OCI-LY1 (cell line): ENCODE measurements around the gene USH1C.

Experiments used
- H2AFZ ChIP-seq: fragments of 200-600 bp; sonication (generic), shearing (Covaris generic); 2 replicates; pipeline ENCODE4 v1.6.0; 2014; ENCODE audit warnings: antibody characterized with exemption, mild to moderate bottlenecking, low read length
- H3F3A ChIP-seq: fragments of 200-600 bp; sonication (generic), shearing (Covaris generic); 2 replicates; pipeline ENCODE4 v1.6.0; 2014; ENCODE audit warnings: mild to moderate bottlenecking, antibody characterized with exemption, low read length, moderate library complexity; ENCODE audit not compliant: insufficient read depth
- H3K27ac ChIP-seq: fragments of 200-600 bp; sonication (generic); 2 replicates; pipeline ENCODE4 v1.5.1; 2014; ENCODE audit warnings: low read length, mixed run types, mild to moderate bottlenecking, low read depth; ENCODE audit not compliant: poor library complexity, severe bottlenecking
- H3K27me3 ChIP-seq: fragments of 200-600 bp; sonication (generic); 2 replicates; pipeline ENCODE4 v1.6.0; 2014; ENCODE audit warnings: antibody characterized with exemption, mild to moderate bottlenecking, low read length, moderate library complexity; ENCODE audit not compliant: insufficient read depth
- H3K36me3 ChIP-seq: fragments of 200-600 bp; sonication (generic); 2 replicates; pipeline ENCODE4 v1.6.1; 2014; ENCODE audit warnings: mild to moderate bottlenecking, antibody characterized with exemption, low read length, moderate library complexity, mixed read lengths; ENCODE audit not compliant: insufficient read depth
- H3K4me1 ChIP-seq: fragments of 200-600 bp; sonication (generic); 2 replicates; pipeline ENCODE4 v1.5.1; 2014; ENCODE audit warnings: mild to moderate bottlenecking, low read length, moderate library complexity; ENCODE audit not compliant: insufficient read depth, severe bottlenecking
- H3K4me2 ChIP-seq: fragments of 200-600 bp; sonication (generic), shearing (Covaris generic); 2 replicates; pipeline ENCODE4 v1.6.1; 2014; ENCODE audit warnings: low read length
- H3K4me3 ChIP-seq: fragments of 200-600 bp; sonication (generic); 2 replicates; pipeline ENCODE4 v1.5.1; 2014; ENCODE audit warnings: low read length, low read depth, mild to moderate bottlenecking, mixed read lengths; ENCODE audit not compliant: poor library complexity, severe bottlenecking
- H3K79me2 ChIP-seq: fragments of 200-600 bp; shearing (Covaris generic); 2 replicates; pipeline ENCODE4 v1.6.1; 2016; ENCODE audit warnings: mixed run types, low read length, mixed read lengths; ENCODE audit not compliant: insufficient read depth
- H3K9ac ChIP-seq: fragments of 200-600 bp; sonication (generic), shearing (Covaris generic); 2 replicates; pipeline ENCODE4 v1.6.1; 2014; ENCODE audit warnings: mild to moderate bottlenecking, low read length, mixed read lengths
- H3K9me2 ChIP-seq: fragments of 200-600 bp; sonication (generic), shearing (Covaris generic); 2 replicates; pipeline ENCODE4 v1.6.1; 2014; ENCODE audit warnings: low read depth, mild to moderate bottlenecking, low read length, mixed read lengths
- H3K9me3 ChIP-seq: fragments of 200-600 bp; shearing (Covaris generic); 2 replicates; pipeline ENCODE4 v1.6.1; 2014; ENCODE audit warnings: low read length, mixed read lengths
- H4K20me1 ChIP-seq: fragments of 200-600 bp; sonication (generic), shearing (Covaris generic); 2 replicates; pipeline ENCODE4 v1.6.0; 2016; ENCODE audit warnings: mild to moderate bottlenecking, low read length; ENCODE audit not compliant: insufficient read depth
- CTCF ChIP-seq: fragments of 200-600 bp; sonication (generic), shearing (Covaris generic); IDR thresholded peaks from 2 replicates; pipeline ENCODE4 v1.5.1; 2017; ENCODE audit warnings: mild to moderate bottlenecking, antibody characterized with exemption, low read length, moderate library complexity, mixed read lengths
- EZH2 ChIP-seq: fragments of 200-600 bp; sonication (generic), shearing (Covaris generic); IDR thresholded peaks from 2 replicates; pipeline ENCODE4 v1.8.0; 2017; ENCODE audit warnings: borderline replicate concordance, mixed run types, mild to moderate bottlenecking, antibody characterized with exemption, low read length, moderate library complexity, mixed read lengths

Gene USH1C

DNA sequence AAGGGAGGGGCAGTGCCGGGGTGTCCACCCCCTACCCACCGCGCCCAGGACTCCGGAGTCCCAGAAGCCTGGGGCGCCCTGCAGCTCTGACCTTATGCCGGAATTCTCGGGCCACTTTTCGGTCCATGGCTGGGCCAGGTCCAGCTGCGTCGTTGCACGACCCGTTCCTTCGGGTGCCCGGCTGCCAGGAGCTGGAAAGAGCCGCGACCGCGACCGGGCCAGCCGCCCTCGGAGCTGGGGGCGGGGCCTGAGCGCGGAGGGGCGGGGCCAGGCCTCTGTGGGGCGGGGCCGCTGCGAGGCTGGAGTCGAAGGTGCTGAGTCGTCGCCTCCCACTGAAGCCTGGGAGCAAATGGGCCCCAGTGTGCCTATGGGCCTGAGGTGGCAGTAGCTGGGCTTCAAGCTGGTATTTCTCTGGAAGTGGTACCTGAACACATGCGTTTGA, at the start of gene USH1C:
Gene USH1C, minus strand, starts transcription at position 236 of the 442 bp plus-strand sequence. Its CDS starts 109 bp downstream, at position 127.
- Histone ChIP-seq H3K4me3 (no peak within 1 kb of the TSS), H3K9ac (no peak within 1 kb of the TSS), H2AFZ (no peak within 1 kb of the TSS), H3K4me1 (no peaks in the 10 kb centered on the region), H3K9me2 (no peaks in the 10 kb centered on the region), H3K79me2 (no peaks in the 10 kb centered on the region), H4K20me1 (no peaks in the 10 kb centered on the region), H3K9me3 (no peaks in the 10 kb centered on the region), H3K36me3 (no peaks in the 10 kb centered on the region), H3K27me3 (no peaks in the 10 kb centered on the region), H3K27ac (no peak within 1 kb of the TSS), H3F3A (no peaks in the 10 kb centered on the region), H3K4me2 (no peak within 1 kb of the TSS)
- TF ChIP-seq CTCF (no peak), EZH2 (no peak)

DNA sequence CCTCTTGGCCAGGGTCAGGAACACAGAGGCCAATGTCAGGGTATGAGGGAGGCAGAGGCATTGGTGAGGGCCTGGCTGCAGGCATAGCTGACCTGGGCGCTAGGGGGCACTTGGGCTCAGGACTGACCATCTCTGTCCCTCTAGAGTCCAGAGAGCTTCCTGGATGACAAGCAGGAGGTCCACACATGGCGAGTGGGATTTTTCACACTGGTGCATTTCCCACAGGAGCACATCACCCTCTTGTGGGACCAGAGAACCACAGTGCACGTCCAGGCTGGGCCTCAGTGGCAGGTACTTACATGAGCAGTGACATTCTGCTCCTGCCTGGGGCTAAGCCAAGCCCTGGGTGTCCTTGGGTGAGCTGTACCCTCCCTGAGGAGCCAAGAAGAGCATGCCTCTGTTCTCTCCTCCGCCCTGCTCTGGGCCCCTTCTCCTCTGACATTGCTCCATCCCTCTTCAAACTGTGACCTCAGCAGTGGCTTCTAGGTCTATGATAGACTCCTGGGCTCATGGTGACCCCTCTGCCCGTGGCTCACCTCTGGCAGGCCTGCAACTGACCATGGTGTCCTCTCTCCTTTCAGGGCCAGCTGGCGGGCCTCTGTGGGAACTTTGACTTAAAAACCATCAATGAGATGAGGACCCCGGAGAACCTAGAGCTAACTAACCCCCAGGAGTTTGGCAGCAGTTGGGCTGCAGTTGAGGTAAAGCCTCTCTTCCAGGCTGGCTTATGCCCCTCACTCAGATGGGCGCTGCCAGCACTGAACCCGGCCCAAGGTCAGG, 49.4 kb upstream of the USH1C start:
- Histone ChIP-seq H4K20me1 (no peaks in the 10 kb centered on the region), H3K36me3 (no peaks in the 10 kb centered on the region), H3K4me2 (no peak overlapping the region), H3K27me3 (no peaks in the 10 kb centered on the region; the same call in 1 of the 2 replicates), H3K27ac (no peak overlapping the region), H3K4me3 (no peak overlapping the region), H2AFZ (no peak overlapping the region), H3K9ac (no peak overlapping the region), H3K9me3 (no peaks in the 10 kb centered on the region), H3K79me2 (no peaks in the 10 kb centered on the region), H3F3A (no peaks in the 10 kb centered on the region), H3K4me1 (no peaks in the 10 kb centered on the region), H3K9me2 (no peaks in the 10 kb centered on the region)
- no peak for TF ChIP-seq EZH2
- TF ChIP-seq CTCF: no peak; the same call in 1 of the 2 replicates

- Histone ChIP-seq H3K27ac (no peak overlapping the region), H3K4me3 (no peak overlapping the region), H4K20me1 (no peaks in the 10 kb centered on the region), H3K36me3 (no peaks in the 10 kb centered on the region), H3K9me2 (no peaks in the 10 kb centered on the region), H3K27me3 (no peaks in the 10 kb centered on the region; the same call in 1 of the 2 replicates), H3F3A (no peaks in the 10 kb centered on the region), H2AFZ (no peak overlapping the region), H3K79me2 (no peaks in the 10 kb centered on the region), H3K9me3 (no peaks in the 10 kb centered on the region), H3K9ac (no peak overlapping the region), H3K4me1 (no peaks in the 10 kb centered on the region), H3K4me2 (no peak overlapping the region)
- TF ChIP-seq EZH2 (no peak), CTCF (no peak)
Measured at GRCh38 chr11:17591293-17591692, 47.1 kb upstream of the USH1C start.
